ENCODE data around the gene NAT8L.

Gene NAT8L

GRCh38 chr4:2083826-2084160 is 24.7 kb downstream of the NAT8L start:
- no peaks in the 10 kb centered on the region for H3K4me1 Mint-ChIP-seq (ENCODE audit: low read depth)
- H3K27me3 Mint-ChIP-seq: peaks cover 2% of the 10 kb centered on the region

GRCh38 chr4:2084316-2084715 is 25.2 kb downstream of the NAT8L start:
- H3K4me1 Mint-ChIP-seq (ENCODE audit: low read depth): no peaks in the 10 kb centered on the region
- no peak overlapping the region for H3K4me3 Mint-ChIP-seq
- peaks cover 2% of the 10 kb centered on the region for H3K27me3 Mint-ChIP-seq
- H3K9me3 Mint-ChIP-seq (ENCODE audit: low read depth): peaks cover 4% of the 10 kb centered on the region
- H3K27ac Mint-ChIP-seq: no peak overlapping the region
- peaks cover 3% of the 10 kb centered on the region for H3K36me3 Mint-ChIP-seq

More at GRCh38 chr4:2083826-2084160, 24.7 kb downstream of the NAT8L start:
- peaks cover 4% of the 10 kb centered on the region for H3K9me3 Mint-ChIP-seq (ENCODE audit: low read depth)
- H3K4me3 Mint-ChIP-seq: no peak overlapping the region
- peaks cover 3% of the 10 kb centered on the region for H3K36me3 Mint-ChIP-seq
- no peak overlapping the region for H3K27ac Mint-ChIP-seq

GRCh38 chr4:2085496-2085901 is 26.4 kb downstream of the NAT8L start:
- peaks cover 3% of the 10 kb centered on the region for H3K36me3 Mint-ChIP-seq
- no peak overlapping the region for H3K4me3 Mint-ChIP-seq
- peaks cover 2% of the 10 kb centered on the region for H3K27me3 Mint-ChIP-seq

GRCh38 chr4:2087170-2087569 is 28.0 kb downstream of the NAT8L start:
- Mint-ChIP-seq H3K4me1 (ENCODE audit: low read depth) (no peaks in the 10 kb centered on the region), H3K9me3 (ENCODE audit: low read depth) (peaks cover 4% of the 10 kb centered on the region), H3K27me3 (peaks cover 2% of the 10 kb centered on the region), H3K36me3 (peaks cover 3% of the 10 kb centered on the region), H3K4me3 (no peak overlapping the region), H3K27ac (no peak overlapping the region)

More at GRCh38 chr4:2085496-2085901, 26.4 kb downstream of the NAT8L start:
- no peak overlapping the region for H3K27ac Mint-ChIP-seq
- peaks cover 4% of the 10 kb centered on the region for H3K9me3 Mint-ChIP-seq (ENCODE audit: low read depth)
- H3K4me1 Mint-ChIP-seq (ENCODE audit: low read depth): no peaks in the 10 kb centered on the region

- peaks cover 3% of the 10 kb centered on the region for H3K36me3 Mint-ChIP-seq
- H3K4me1 Mint-ChIP-seq (ENCODE audit: low read depth): no peaks in the 10 kb centered on the region
- no peak overlapping the region for H3K4me3 Mint-ChIP-seq
- peaks cover 2% of the 10 kb centered on the region for H3K27me3 Mint-ChIP-seq
- H3K27ac Mint-ChIP-seq: no peak overlapping the region
- H3K9me3 Mint-ChIP-seq (ENCODE audit: low read depth): peaks cover 4% of the 10 kb centered on the region
Observed at GRCh38 chr4:2089222-2089621, 30.1 kb downstream of the NAT8L start.

GRCh38 chr4:2090642-2091041 is 31.5 kb downstream of the NAT8L start:
- H3K36me3 Mint-ChIP-seq: peaks cover 5% of the 10 kb centered on the region
- no peak overlapping the region for H3K4me3 Mint-ChIP-seq
- peaks cover 4% of the 10 kb centered on the region for H3K9me3 Mint-ChIP-seq (ENCODE audit: low read depth)
- H3K4me1 Mint-ChIP-seq (ENCODE audit: low read depth): no peaks in the 10 kb centered on the region
- H3K27ac Mint-ChIP-seq: no peak overlapping the region
- H3K27me3 Mint-ChIP-seq: peaks cover 2% of the 10 kb centered on the region

GRCh38 chr4:2091990-2092668 is 33.0 kb downstream of the NAT8L start:
- H3K27me3 Mint-ChIP-seq: peaks cover 2% of the 10 kb centered on the region
- no peaks in the 10 kb centered on the region for H3K4me1 Mint-ChIP-seq (ENCODE audit: low read depth)
- no peak overlapping the region for H3K4me3 Mint-ChIP-seq
- H3K9me3 Mint-ChIP-seq (ENCODE audit: low read depth): peaks cover 12% of the 10 kb centered on the region
- H3K27ac Mint-ChIP-seq: no peak overlapping the region
- peaks cover 10% of the 10 kb centered on the region for H3K36me3 Mint-ChIP-seq

GRCh38 chr4:2092669-2093053 is 33.5 kb downstream of the NAT8L start:
- Mint-ChIP-seq H3K27me3 (peaks cover under 1% of the 10 kb centered on the region), H3K9me3 (ENCODE audit: low read depth) (peaks cover 9% of the 10 kb centered on the region), H3K4me3 (no peak overlapping the region), H3K36me3 (peaks cover 7% of the 10 kb centered on the region), H3K4me1 (ENCODE audit: low read depth) (no peaks in the 10 kb centered on the region), H3K27ac (no peak overlapping the region)

GRCh38 chr4:2093265-2093664 is 34.1 kb downstream of the NAT8L start:
- Mint-ChIP-seq H3K4me3 (no peak overlapping the region), H3K27me3 (no peaks in the 10 kb centered on the region), H3K9me3 (ENCODE audit: low read depth) (peaks cover 8% of the 10 kb centered on the region), H3K36me3 (peaks cover 7% of the 10 kb centered on the region), H3K4me1 (ENCODE audit: low read depth) (no peaks in the 10 kb centered on the region), H3K27ac (no peak overlapping the region)

- Mint-ChIP-seq H3K27ac (no peak overlapping the region), H3K4me1 (ENCODE audit: low read depth) (no peaks in the 10 kb centered on the region), H3K36me3 (peaks cover 7% of the 10 kb centered on the region), H3K4me3 (no peak overlapping the region), H3K9me3 (ENCODE audit: low read depth) (peaks cover 8% of the 10 kb centered on the region), H3K27me3 (no peaks in the 10 kb centered on the region)
Observed at GRCh38 chr4:2094545-2094944, 35.4 kb downstream of the NAT8L start.

- Mint-ChIP-seq H3K4me3 (no peak overlapping the region), H3K27ac (no peak overlapping the region), H3K27me3 (no peaks in the 10 kb centered on the region), H3K9me3 (ENCODE audit: low read depth) (peaks cover 8% of the 10 kb centered on the region), H3K4me1 (ENCODE audit: low read depth) (no peaks in the 10 kb centered on the region), H3K36me3 (peaks cover 9% of the 10 kb centered on the region)
Observed at GRCh38 chr4:2095236-2096072, 36.3 kb downstream of the NAT8L start.

- Mint-ChIP-seq H3K4me3 (no peak overlapping the region), H3K27me3 (no peaks in the 10 kb centered on the region), H3K27ac (no peak overlapping the region)
Observed at GRCh38 chr4:2096073-2096609, 37.0 kb downstream of the NAT8L start.

GRCh38 chr4:2101346-2102044 is 42.4 kb downstream of the NAT8L start:
- no peak overlapping the region for H3K27ac Mint-ChIP-seq
- H3K36me3 Mint-ChIP-seq: peaks cover 14% of the 10 kb centered on the region
- no peak overlapping the region for H3K4me3 Mint-ChIP-seq
- no peaks in the 10 kb centered on the region for H3K4me1 Mint-ChIP-seq (ENCODE audit: low read depth)
- peaks cover 20% of the 10 kb centered on the region for H3K9me3 Mint-ChIP-seq (ENCODE audit: low read depth)
- no peaks in the 10 kb centered on the region for H3K27me3 Mint-ChIP-seq

More at GRCh38 chr4:2096073-2096609, 37.0 kb downstream of the NAT8L start:
- H3K9me3 Mint-ChIP-seq (ENCODE audit: low read depth): peaks cover 8% of the 10 kb centered on the region
- H3K4me1 Mint-ChIP-seq (ENCODE audit: low read depth): no peaks in the 10 kb centered on the region
- H3K36me3 Mint-ChIP-seq: peaks cover 9% of the 10 kb centered on the region

- no peak overlapping the region for H3K4me3 Mint-ChIP-seq
- H3K27me3 Mint-ChIP-seq: no peaks in the 10 kb centered on the region
- no peaks in the 10 kb centered on the region for H3K4me1 Mint-ChIP-seq (ENCODE audit: low read depth)
- H3K36me3 Mint-ChIP-seq: peaks cover 10% of the 10 kb centered on the region
- H3K9me3 Mint-ChIP-seq (ENCODE audit: low read depth): peaks cover 14% of the 10 kb centered on the region
- H3K27ac Mint-ChIP-seq: no peak overlapping the region
Observed at GRCh38 chr4:2102045-2102883, 43.1 kb downstream of the NAT8L start.

All from activated naive CD8-positive, alpha-beta T cell (primary cell).